GM12878 (cell line): Measurements from ENCODE around the gene GRIK4.

Experiments used
- PRDM15 ChIP-seq: fragments of 450-650 bp; formaldehyde crosslinking; IDR thresholded peaks from 2 replicates; pipeline ENCODE4 v1.4.0; 2020; ENCODE audit warnings: mild to moderate bottlenecking, moderate library complexity
- TCF3 ChIP-seq: IDR thresholded peaks from 2 replicates; pipeline ENCODE4 v1.6.1; 2012; ENCODE audit warnings: low read depth, mild to moderate bottlenecking, low read length, borderline replicate concordance; ENCODE audit not compliant: insufficient read depth
- TF ChIP-seq, protein P1 (sequence below), 3 experiments: IDR thresholded peaks in 2 of 3; conservative IDR thresholded peaks in 1 of 3; 2 replicates each; pipeline ENCODE4 v1.5.1; 2011; ENCODE audit warnings: low read depth in 3 of 3, low read length in 3 of 3, mild to moderate bottlenecking in 3 of 3, control low read depth in 2 of 3, moderate library complexity in 2 of 3, inconsistent platforms in 1 of 3, mixed read lengths in 1 of 3; ENCODE audit not compliant: control insufficient read depth in 2 of 3, insufficient read depth in 1 of 3; ENCODE audit errors: extremely low read depth in 1 of 3
- TF ChIP-seq, protein P2 (sequence below): IDR thresholded peaks from 2 replicates; pipeline ENCODE4 v1.6.1; 2011; ENCODE audit warnings: borderline replicate concordance, low read depth, mild to moderate bottlenecking, moderate library complexity, mixed read lengths, low read length; ENCODE audit not compliant: insufficient read depth; ENCODE audit errors: extremely low read length

GRCh38 chr11:120973501-120973900 lies 462.0 kb downstream of the GRIK4 start:
- TF ChIP-seq, protein P1, sequence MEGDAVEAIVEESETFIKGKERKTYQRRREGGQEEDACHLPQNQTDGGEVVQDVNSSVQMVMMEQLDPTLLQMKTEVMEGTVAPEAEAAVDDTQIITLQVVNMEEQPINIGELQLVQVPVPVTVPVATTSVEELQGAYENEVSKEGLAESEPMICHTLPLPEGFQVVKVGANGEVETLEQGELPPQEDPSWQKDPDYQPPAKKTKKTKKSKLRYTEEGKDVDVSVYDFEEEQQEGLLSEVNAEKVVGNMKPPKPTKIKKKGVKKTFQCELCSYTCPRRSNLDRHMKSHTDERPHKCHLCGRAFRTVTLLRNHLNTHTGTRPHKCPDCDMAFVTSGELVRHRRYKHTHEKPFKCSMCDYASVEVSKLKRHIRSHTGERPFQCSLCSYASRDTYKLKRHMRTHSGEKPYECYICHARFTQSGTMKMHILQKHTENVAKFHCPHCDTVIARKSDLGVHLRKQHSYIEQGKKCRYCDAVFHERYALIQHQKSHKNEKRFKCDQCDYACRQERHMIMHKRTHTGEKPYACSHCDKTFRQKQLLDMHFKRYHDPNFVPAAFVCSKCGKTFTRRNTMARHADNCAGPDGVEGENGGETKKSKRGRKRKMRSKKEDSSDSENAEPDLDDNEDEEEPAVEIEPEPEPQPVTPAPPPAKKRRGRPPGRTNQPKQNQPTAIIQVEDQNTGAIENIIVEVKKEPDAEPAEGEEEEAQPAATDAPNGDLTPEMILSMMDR (IDR thresholded peaks at IDR 0.05 in 2 of 3, conservative IDR thresholded peaks at IDR 0.05 in 1 of 3; ENCODE audit: control insufficient read depth in 2 of 3, extremely low read depth in 1 of 3, insufficient read depth in 1 of 3, low read depth in 3 of 3, low read length in 3 of 3) = no peak
- TF ChIP-seq, protein P2, sequence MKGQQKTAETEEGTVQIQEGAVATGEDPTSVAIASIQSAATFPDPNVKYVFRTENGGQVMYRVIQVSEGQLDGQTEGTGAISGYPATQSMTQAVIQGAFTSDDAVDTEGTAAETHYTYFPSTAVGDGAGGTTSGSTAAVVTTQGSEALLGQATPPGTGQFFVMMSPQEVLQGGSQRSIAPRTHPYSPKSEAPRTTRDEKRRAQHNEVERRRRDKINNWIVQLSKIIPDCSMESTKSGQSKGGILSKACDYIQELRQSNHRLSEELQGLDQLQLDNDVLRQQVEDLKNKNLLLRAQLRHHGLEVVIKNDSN = no peak
- TF ChIP-seq PRDM15 (CRISPR knock-in tag) (no peak), TCF3 (no peak)
